GM10847 (cell line): ENCODE measurements around the gene DDX4.

Source experiments
- POLR2A ChIP-seq: IDR thresholded peaks from 2 replicates; pipeline ENCODE4 v1.6.1; 2011; ENCODE audit not compliant: insufficient read length; ENCODE audit errors: extremely low read depth

The DDX4 gene

DNA sequence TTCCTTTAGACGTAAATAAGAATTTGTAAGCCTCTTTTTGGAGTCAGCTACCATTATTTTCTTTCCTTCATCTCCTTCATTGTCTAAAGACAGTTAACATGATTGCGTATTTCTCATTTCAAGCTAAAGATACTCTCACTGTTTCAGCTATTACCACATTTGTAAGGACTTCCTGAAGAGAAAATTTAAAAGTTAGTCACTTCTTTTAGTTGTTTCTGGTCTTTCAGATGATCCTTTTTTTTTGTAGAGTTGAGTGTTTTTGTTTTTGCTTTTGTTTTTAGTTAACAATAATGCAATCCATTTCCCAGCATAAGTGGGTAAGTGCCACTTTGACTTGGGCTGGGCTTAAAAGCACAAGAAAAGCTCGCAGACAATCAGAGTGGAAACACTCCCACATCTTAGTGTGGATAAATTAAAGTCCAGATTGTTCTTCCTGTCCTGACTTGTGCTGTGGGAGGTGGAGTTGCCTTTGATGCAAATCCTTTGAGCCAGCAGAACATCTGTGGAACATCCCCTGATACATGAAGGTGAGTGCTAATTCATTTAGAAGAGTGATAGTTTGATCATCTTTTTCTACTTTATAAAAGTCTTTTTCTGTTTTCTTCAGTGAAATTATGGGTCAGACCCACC is 115.3 kb downstream of the DDX4 start:
- no peak for TF ChIP-seq POLR2A

DNA sequence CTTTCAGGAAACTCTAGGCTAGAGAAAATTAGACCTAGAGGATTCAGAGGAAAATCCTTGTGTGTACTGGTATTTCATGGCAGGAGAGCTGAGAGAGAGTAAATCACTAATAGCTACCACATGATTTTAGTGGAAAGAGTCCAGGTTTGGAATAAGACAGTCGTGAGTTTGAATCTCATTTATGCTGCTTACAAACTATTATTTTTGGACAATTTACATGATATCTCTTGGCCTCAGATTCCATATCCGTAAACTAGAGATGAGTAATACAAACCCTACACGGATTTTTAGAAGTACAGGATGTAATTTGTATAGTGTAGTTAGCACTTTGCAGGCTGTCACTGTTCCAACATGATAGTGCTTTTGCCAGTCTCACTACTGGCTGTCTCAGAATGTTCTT is 116.0 kb downstream of the DDX4 start:
- no peak for TF ChIP-seq POLR2A

DNA sequence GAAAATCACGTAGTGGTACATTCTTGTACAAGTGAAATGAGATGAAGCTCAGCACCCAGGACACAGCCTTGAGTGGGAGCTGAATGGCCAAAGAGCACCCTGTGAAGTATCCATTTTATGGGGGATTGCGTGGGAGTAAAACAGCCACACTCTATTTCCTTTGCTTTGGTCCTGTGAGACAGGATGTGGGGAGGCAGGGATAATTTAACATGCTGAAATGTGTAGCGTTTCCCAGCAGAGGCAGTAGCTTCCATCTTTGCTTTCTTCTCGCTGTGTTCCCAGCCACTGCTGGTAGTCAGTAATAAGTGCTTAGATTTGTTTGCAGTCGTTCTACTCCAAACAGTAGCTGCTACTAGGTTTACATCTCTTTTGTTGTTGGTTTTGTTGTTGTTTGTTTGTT is 117.6 kb downstream of the DDX4 start:
- TF ChIP-seq POLR2A: no peak

DNA sequence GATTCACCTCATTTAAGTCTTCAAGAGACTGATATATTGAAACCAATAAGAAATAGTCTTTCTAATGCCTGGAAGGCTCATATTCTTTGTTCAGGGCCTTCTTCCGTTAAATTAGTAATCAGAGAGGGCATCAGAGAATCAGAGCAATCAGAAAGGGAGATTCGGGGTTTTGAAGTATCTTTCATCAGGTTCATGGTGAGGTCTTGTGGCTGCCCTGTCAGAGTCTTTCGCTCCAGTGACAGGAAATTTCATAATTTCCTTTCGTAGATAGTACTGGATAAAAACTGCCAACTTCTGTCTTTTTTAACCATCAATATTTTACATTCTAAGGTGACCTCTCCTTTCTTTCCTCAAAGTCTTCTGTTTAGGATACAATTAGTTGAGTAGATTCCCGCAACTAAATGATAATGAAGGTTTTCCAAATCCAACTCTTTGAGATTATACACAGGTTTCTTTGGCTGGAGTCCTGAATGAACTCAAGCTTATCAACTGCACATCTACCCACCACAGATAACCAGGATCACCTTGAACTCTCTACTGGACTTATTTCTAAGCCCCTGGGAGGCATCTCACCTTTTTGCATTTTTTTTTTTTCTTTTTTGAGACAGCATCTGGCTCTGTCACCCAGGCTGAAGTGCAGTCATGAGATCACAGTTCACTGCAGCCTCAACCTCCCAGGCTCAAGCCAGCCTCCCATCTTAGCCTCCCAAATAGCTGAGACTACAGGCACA is 118.8 kb downstream of the DDX4 start:
- TF ChIP-seq POLR2A: no peak

DNA sequence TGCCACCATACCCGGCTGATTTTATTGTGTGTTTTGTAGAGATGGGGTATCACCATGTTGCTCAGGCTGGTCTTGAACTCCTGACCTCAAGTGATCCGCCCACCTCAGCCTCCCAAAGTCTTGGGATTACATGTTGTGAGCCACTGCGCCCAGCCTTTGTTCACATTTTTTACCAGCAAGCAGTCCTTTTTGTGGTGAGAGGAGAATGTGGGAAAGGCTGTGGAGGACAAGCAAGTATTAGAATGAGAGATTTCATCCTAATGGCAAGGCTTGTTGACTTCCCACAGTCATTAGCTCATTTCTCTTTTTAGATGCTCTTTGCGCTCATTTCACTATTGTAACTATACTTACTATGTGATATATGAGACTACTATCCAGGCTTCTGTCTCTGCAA is 119.4 kb downstream of the DDX4 start:
- no peak for TF ChIP-seq POLR2A

DNA sequence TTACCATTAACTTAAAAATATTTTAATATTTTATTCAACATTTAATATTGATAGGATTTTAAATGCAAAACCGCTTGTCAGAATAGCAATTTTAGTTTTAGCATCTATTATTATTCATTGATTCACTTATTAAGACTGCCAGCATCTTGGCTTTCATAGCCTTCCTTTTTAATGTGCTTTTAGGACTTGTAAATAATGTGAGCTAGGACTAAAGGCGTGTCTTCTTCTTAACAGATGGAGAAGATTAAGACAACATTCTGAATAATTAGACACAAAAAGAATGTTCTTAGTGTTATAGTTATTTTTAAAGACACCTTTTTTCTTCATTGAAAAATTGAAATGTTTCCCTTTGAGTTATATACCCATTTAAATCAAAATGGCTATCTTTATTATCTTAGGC is 120.2 kb downstream of the DDX4 start:
- no peak for TF ChIP-seq POLR2A

DNA sequence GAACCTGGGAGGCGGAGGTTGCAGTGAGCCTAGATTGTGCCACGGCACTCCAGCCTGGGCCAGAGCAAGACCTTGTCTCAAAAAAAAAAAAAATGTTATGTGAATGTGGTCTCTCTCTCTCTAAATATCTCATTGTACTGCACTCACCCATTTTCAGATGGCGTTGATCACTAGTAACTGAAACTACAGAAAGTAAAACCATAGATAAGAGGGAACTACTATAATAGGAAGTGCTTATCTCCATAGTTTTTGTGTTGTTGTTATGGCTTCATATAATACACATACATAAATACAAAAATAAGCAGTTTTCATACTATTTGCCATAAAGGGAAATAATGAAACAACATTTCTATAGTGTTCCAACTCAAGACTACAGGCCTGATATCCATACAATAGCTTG is 122.4 kb downstream of the DDX4 start:
- no peak for TF ChIP-seq POLR2A

DNA sequence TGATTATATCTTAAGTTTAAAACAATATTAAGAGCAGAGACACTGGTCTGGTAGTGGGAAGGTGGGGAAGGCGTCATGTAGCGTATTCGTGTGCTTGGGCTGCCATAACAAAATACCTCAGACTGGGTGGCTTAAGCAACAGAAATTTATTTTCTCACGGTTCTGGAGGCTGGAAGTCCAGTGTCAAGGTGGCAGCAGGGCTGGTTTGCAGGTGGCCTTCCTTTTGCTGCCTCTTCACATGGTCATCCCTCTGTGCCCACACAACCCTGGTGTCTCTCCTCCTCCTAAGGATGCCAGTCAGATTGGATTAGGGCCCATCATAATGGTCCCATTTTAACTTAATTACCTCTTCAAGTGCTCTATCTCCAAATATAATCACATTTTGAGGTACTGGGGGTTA is 122.8 kb downstream of the DDX4 start:
- no peak for TF ChIP-seq POLR2A

DNA sequence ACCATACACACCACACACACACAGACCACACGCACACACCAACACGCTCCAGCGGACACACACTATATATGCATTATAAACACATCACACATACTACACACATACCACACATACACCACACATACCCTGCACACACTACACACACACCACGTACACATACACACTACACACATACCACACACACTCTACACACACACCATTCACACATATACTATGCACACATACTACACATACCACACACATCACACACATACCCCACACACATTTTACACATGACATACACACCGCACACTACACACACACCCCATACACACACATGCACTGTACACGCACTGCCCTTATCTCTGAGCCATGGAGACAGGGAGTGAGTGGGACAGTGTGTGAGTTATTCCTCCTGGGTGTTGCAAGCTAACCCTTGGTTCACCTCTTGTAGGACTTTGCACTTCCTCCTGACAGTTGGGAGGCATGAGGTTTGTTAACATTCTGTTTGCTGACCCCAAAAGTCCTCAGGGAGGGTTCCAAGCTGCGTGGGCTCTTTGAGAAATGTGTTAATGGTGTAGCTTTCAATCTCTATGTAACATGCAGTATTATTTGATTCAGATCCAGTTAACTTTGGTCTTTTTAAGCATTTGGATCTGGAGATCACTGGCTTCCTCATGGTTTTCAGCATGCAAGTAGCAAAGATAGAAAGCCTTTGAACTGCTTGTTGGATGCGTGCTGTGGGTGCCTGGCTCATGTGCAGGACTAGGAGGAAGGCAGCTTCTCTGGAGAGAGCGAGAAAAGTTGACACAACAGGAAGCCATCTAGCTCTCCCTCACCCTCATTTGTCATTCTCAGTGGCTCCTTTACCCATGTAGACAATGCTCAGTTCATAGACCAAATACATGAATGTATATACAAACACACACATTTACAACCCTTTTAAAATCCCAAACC is 127.0 kb downstream of the DDX4 start:
- no peak for TF ChIP-seq POLR2A

DNA sequence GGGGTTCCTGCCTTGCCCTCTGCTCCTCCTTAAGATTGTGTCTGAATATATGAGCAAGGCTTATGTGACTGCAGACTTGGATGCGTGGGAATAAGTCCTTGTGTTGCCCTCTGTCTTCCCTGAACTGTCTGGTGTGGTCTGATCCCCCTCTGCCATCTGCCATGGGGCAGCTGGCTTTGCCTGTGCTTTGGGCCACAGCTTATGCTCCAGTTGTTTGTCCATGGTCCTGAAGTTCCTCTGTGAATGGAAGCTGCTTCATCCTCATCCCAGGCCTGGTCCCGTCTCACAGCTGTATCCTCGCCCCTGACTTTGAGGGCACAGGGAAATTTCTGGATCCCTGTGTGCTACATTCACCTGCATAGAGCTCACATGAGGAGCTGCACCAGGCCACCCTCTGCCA is 128.0 kb downstream of the DDX4 start:
- no peak for TF ChIP-seq POLR2A

DNA sequence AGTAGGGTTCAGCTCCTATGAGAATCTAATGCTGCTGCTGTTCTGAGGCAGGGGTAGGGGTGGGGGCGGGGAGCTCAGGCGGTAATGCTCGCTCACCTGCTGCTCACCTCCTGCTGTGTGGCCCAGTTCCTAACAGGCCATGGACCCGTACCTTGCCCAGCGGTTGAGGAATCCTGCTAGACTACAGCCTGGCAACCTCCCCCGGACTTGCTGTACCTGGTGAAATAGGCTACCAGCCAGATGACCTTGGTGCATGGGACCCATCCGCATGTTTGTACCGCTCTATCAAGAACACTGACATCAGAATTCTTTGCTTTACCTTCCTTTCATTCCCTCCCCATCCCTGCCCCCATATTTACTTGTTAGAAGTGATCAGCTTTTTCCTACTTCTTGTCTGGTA is 128.6 kb downstream of the DDX4 start:
- no peak for TF ChIP-seq POLR2A
